ENCODE results near the gene AVP. TPM values are rescaled to one million over a fixed set of nuclear protein-coding genes. Genes with fewer than 3 reads are reported as not detected.

Gene AVP
- total and polyA plus RNA-seq, 2 of the 13 experiments (the other 11 are each of a cell fraction or from before 2014, with no cell fraction given), result 0.12 TPM; not detected in 1

- TF ChIP-seq ZFP91 (CRISPR knock-in tag; IDR thresholded peaks at IDR 0.05; ENCODE audit: borderline replicate concordance) (no peak), ZBTB3 (CRISPR knock-in tag; IDR thresholded peaks at IDR 0.05; ENCODE audit: borderline replicate concordance, low read depth) (0 out of 2 replicates have a peak, but pooled peaks have one; percentile 31), NFKB2 (CRISPR knock-in tag; IDR thresholded peaks at IDR 0.05; ENCODE audit: borderline replicate concordance) (no peak), YEATS2 (CRISPR knock-in tag; IDR thresholded peaks at IDR 0.05; ENCODE audit: borderline replicate concordance) (peak; percentile 64; the same call in 1 of the 2 replicates), BCL3 (CRISPR knock-in tag; IDR thresholded peaks at IDR 0.05) (0 out of 2 replicates have a peak, but pooled peaks have one; percentile 26), ZNF543 (CRISPR knock-in tag; IDR thresholded peaks at IDR 0.05) (peak; percentile 86), ZZZ3 (CRISPR knock-in tag; IDR thresholded peaks at IDR 0.05; ENCODE audit: borderline replicate concordance) (peak; percentile 37; the same call in 1 of the 2 replicates), SP2 (CRISPR knock-in tag; IDR thresholded peaks at IDR 0.05) (no peak), MEIS1 (CRISPR knock-in tag; IDR thresholded peaks at IDR 0.05; ENCODE audit: borderline replicate concordance) (peak; percentile 98), GLI4 (CRISPR knock-in tag; IDR thresholded peaks at IDR 0.05; ENCODE audit: borderline replicate concordance) (no peak), ZNF264 (CRISPR knock-in tag; IDR thresholded peaks at IDR 0.05) (peak; percentile 94; the same call in 1 of the 2 replicates), ZNF788 (CRISPR knock-in tag; IDR thresholded peaks at IDR 0.05; ENCODE audit: borderline replicate concordance) (peak; percentile 92; the same call in 1 of the 2 replicates), ZNF496 (CRISPR knock-in tag; IDR thresholded peaks at IDR 0.05; ENCODE audit: insufficient replicate concordance) (no peak), EP300 (IDR thresholded peaks at IDR 0.05; ENCODE audit: low read depth in 2 of 2, low read length in 2 of 2) (peak; percentile 90), EP300 (CRISPR knock-in tag; IDR thresholded peaks at IDR 0.05; ENCODE audit: borderline replicate concordance) (peak; percentile 71), ZFP62 (CRISPR knock-in tag; IDR thresholded peaks at IDR 0.05) (no peak), NR2F2 (IDR thresholded peaks at IDR 0.05; ENCODE audit: borderline replicate concordance, low read depth) (peak; percentile 75; the same call in 1 of the 2 replicates), BHLHE40 (IDR thresholded peaks at IDR 0.05; ENCODE audit: low read length) (peak; percentile 71; the same call in 1 of the 2 replicates), TFE3 (CRISPR knock-in tag; IDR thresholded peaks at IDR 0.05) (peak; percentile 42), ZNF674 (CRISPR knock-in tag; IDR thresholded peaks at IDR 0.05; ENCODE audit: low read depth) (no peak), ZFP37 (CRISPR knock-in tag; IDR thresholded peaks at IDR 0.05; ENCODE audit: borderline replicate concordance) (peak; percentile 79; the same call in 1 of the 2 replicates), ETV5 (CRISPR knock-in tag; IDR thresholded peaks at IDR 0.05; ENCODE audit: borderline replicate concordance) (peak; percentile 69; the same call in 1 of the 2 replicates), MLX (CRISPR knock-in tag; IDR thresholded peaks at IDR 0.05) (peak; percentile 89), SOX6 (IDR thresholded peaks at IDR 0.05) (no peak), SOX6 (CRISPR knock-in tag; IDR thresholded peaks at IDR 0.05) (peak; percentile 94), ZNF30 (CRISPR knock-in tag; IDR thresholded peaks at IDR 0.05) (no peak)
These were observed 19.0 kb upstream of the AVP start (continued) for GRCh38 chr20:3103369-3104032.

Measured in HepG2 (cell line).